GM19324 (cell line): ENCODE results near the gene CTXN1.
A peak's percentile ranks its signal among the peaks of the same experiment; 100 is the strongest.
"Not testable (repeated sequence)": the region's sequence is repeated elsewhere in the genome, so short reads cannot be mapped to it uniquely, and the experiment has no call there.

Experiments
- ATAC-seq: cut with Tn5 transposase; IDR thresholded peaks from one replicate; pipeline ENCODE4 v1.9.1; 2021; ENCODE audit warnings: mild to moderate bottlenecking, moderate library complexity; ENCODE audit not compliant: unreplicated experiment, low FRiP score

The CTXN1 gene

GRCh38 chr19:7926727-7927604 lies 1.0 kb upstream of the CTXN1 start:
- ATAC-seq, result no peak

- ATAC-seq, result no peak
These were observed 624 bp downstream of the CTXN1 start for GRCh38 chr19:7925171-7925851.

GRCh38 chr19:7924651-7925170 lies 1.2 kb downstream of the CTXN1 start:
- no peak for ATAC-seq

GRCh38 chr19:7924241-7924640 lies 1.7 kb downstream of the CTXN1 start:
- ATAC-seq, result no peak

- no peak for ATAC-seq
These were observed 2.4 kb downstream of the CTXN1 start for GRCh38 chr19:7923295-7924191.

- no peak for ATAC-seq
These were observed 3.1 kb downstream of the CTXN1 start for GRCh38 chr19:7922836-7923195.

- no peak for ATAC-seq
These were observed 3.7 kb downstream of the CTXN1 start for GRCh38 chr19:7921967-7922835.

- no peak for ATAC-seq
These were observed 4.5 kb downstream of the CTXN1 start for GRCh38 chr19:7921302-7921966.

GRCh38 chr19:7920519-7921301 lies 5.2 kb downstream of the CTXN1 start:
- ATAC-seq, result peak; percentile 56

- ATAC-seq, result peak; percentile 74
These were observed 6.1 kb downstream of the CTXN1 start, which contains the start of gene SNAPC2 for GRCh38 chr19:7919610-7920518. Gene SNAPC2 (plus strand): TSS chr19:7920338. CDS start chr19:7920367, 29 bp downstream.

GRCh38 chr19:7918615-7919421 lies 7.1 kb downstream of the CTXN1 start:
- ATAC-seq, result no peak

GRCh38 chr19:7918062-7918614 lies 7.8 kb downstream of the CTXN1 start:
- ATAC-seq, result not testable (repeated sequence)

GRCh38 chr19:7917267-7918061 lies 8.5 kb downstream of the CTXN1 start:
- ATAC-seq, result no peak

GRCh38 chr19:7916955-7917266 lies 9.0 kb downstream of the CTXN1 start:
- ATAC-seq, result no peak

- no peak for ATAC-seq
These were observed 9.6 kb downstream of the CTXN1 start for GRCh38 chr19:7916103-7916954.
